HG03108 (cell line): ENCODE measurements around the gene DLGAP1.
"Not testable (repeated sequence)": the region's sequence is repeated elsewhere in the genome, so short reads cannot be mapped to it uniquely, and the experiment has no call there.

Experiments
- ATAC-seq: cut with Tn5 transposase; IDR thresholded peaks from one replicate; pipeline ENCODE4 v1.9.1; 2021; ENCODE audit warnings: moderate library complexity; ENCODE audit not compliant: unreplicated experiment

The DLGAP1 gene

GRCh38 chr18:4391859-4392258, 63.2 kb downstream of the DLGAP1 start:
- ATAC-seq: no peak

- no peak for ATAC-seq
Observed at GRCh38 chr18:4385876-4386275, 69.2 kb downstream of the DLGAP1 start.

GRCh38 chr18:4384932-4385331, 70.2 kb downstream of the DLGAP1 start:
- ATAC-seq: no peak

GRCh38 chr18:4374564-4374963, 80.5 kb downstream of the DLGAP1 start:
- ATAC-seq: no peak

- no peak for ATAC-seq
Observed at GRCh38 chr18:4369705-4370104, 85.4 kb downstream of the DLGAP1 start.

- ATAC-seq: no peak
Observed at GRCh38 chr18:4360221-4360715, 94.8 kb downstream of the DLGAP1 start.

GRCh38 chr18:4358618-4359017, 96.5 kb downstream of the DLGAP1 start:
- ATAC-seq: no peak

- no peak for ATAC-seq
Observed at GRCh38 chr18:4357579-4357978, 97.5 kb downstream of the DLGAP1 start.

GRCh38 chr18:4356929-4357328, 98.2 kb downstream of the DLGAP1 start:
- no peak for ATAC-seq

GRCh38 chr18:4353853-4354418, 101.2 kb downstream of the DLGAP1 start:
- ATAC-seq: no peak

- ATAC-seq: no peak
Observed at GRCh38 chr18:4352746-4353551, 102.2 kb downstream of the DLGAP1 start.

- no peak for ATAC-seq
Observed at GRCh38 chr18:4351005-4351404, 104.1 kb downstream of the DLGAP1 start.

- ATAC-seq: no peak
Observed at GRCh38 chr18:4335386-4335785, 119.7 kb downstream of the DLGAP1 start.

GRCh38 chr18:4333043-4333442, 122.1 kb downstream of the DLGAP1 start:
- no peak for ATAC-seq

- ATAC-seq: no peak
Observed at GRCh38 chr18:4319738-4320677, 135.1 kb downstream of the DLGAP1 start.

GRCh38 chr18:4318311-4318710, 136.8 kb downstream of the DLGAP1 start:
- no peak for ATAC-seq

GRCh38 chr18:4311945-4312344, 143.2 kb downstream of the DLGAP1 start:
- not testable (repeated sequence) for ATAC-seq

- no peak for ATAC-seq
Observed at GRCh38 chr18:4311136-4311535, 144.0 kb downstream of the DLGAP1 start.

- no peak for ATAC-seq
Observed at GRCh38 chr18:4309227-4309626, 145.9 kb downstream of the DLGAP1 start.

GRCh38 chr18:4308576-4308975, 146.5 kb downstream of the DLGAP1 start:
- ATAC-seq: no peak

GRCh38 chr18:4299395-4299794, 155.7 kb downstream of the DLGAP1 start:
- ATAC-seq: no peak
